ENCODE results near the gene NEDD9.

Gene NEDD9

DNA sequence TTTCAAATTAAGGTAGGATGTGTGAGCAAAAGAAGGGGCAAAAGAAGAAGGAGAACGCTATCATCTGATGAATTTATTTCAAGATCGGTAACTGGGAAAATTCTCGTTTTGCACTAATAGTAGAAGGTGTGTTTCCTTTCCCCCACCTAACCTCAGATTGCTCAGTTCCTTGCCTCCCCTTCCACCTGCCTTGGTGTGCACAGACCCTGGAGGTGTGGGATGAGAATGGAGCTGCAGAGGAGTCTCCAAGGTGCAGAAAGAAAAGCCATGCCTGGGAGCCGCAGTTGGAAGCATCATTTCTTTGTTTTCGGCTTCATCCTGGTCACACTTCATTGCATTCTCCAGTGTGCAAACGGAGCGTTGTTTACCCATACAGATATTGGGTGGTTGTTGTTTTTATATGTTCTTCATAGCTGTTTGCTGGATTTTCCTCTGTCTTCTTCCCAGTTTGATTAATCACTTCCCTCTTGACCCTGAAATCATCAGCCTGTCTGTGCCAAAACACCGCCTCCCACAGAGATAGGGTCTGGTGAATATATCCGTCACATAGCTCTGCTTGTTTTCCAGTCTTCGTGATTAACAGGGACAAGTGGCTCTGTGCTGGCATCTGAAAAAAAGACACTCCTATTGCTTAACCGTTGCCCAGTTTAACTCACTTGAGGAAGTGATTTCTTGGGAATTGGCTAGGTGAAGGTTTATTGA is 40.2 kb upstream of the NEDD9 start:
- TF ChIP-seq EGR1 (IDR thresholded peaks at IDR 0.05) (no peak), TCF12 (IDR thresholded peaks at IDR 0.05; ENCODE audit: low read depth) (no peak), TAF1 (IDR thresholded peaks at IDR 0.05; ENCODE audit: low read depth) (no peak), FOXM1 (IDR thresholded peaks at IDR 0.05; ENCODE audit: borderline replicate concordance, low read depth) (no peak), YY1 (IDR thresholded peaks at IDR 0.05; ENCODE audit: low read depth) (no peak), CEBPB (IDR thresholded peaks at IDR 0.05) (no peak), RAD21 (IDR thresholded peaks at IDR 0.05; ENCODE audit: low read depth) (no peak), NFIC (IDR thresholded peaks at IDR 0.05) (no peak), ZBTB7A (IDR thresholded peaks at IDR 0.05; ENCODE audit: low read depth) (no peak), TEAD4 (IDR thresholded peaks at IDR 0.05) (no peak), EP300 (IDR thresholded peaks at IDR 0.05; ENCODE audit: borderline replicate concordance) (no peak), CREB1 (IDR thresholded peaks at IDR 0.05; ENCODE audit: low read depth) (no peak)
- TF ChIP-seq, protein P1, sequence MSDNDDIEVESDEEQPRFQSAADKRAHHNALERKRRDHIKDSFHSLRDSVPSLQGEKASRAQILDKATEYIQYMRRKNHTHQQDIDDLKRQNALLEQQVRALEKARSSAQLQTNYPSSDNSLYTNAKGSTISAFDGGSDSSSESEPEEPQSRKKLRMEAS (IDR thresholded peaks at IDR 0.05) = no peak
- TF ChIP-seq, protein P2, sequence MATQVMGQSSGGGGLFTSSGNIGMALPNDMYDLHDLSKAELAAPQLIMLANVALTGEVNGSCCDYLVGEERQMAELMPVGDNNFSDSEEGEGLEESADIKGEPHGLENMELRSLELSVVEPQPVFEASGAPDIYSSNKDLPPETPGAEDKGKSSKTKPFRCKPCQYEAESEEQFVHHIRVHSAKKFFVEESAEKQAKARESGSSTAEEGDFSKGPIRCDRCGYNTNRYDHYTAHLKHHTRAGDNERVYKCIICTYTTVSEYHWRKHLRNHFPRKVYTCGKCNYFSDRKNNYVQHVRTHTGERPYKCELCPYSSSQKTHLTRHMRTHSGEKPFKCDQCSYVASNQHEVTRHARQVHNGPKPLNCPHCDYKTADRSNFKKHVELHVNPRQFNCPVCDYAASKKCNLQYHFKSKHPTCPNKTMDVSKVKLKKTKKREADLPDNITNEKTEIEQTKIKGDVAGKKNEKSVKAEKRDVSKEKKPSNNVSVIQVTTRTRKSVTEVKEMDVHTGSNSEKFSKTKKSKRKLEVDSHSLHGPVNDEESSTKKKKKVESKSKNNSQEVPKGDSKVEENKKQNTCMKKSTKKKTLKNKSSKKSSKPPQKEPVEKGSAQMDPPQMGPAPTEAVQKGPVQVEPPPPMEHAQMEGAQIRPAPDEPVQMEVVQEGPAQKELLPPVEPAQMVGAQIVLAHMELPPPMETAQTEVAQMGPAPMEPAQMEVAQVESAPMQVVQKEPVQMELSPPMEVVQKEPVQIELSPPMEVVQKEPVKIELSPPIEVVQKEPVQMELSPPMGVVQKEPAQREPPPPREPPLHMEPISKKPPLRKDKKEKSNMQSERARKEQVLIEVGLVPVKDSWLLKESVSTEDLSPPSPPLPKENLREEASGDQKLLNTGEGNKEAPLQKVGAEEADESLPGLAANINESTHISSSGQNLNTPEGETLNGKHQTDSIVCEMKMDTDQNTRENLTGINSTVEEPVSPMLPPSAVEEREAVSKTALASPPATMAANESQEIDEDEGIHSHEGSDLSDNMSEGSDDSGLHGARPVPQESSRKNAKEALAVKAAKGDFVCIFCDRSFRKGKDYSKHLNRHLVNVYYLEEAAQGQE (IDR thresholded peaks at IDR 0.05; ENCODE audit: low read depth) = no peak
- TF ChIP-seq, protein P3, sequence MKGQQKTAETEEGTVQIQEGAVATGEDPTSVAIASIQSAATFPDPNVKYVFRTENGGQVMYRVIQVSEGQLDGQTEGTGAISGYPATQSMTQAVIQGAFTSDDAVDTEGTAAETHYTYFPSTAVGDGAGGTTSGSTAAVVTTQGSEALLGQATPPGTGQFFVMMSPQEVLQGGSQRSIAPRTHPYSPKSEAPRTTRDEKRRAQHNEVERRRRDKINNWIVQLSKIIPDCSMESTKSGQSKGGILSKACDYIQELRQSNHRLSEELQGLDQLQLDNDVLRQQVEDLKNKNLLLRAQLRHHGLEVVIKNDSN (IDR thresholded peaks at IDR 0.05) = no peak

DNA sequence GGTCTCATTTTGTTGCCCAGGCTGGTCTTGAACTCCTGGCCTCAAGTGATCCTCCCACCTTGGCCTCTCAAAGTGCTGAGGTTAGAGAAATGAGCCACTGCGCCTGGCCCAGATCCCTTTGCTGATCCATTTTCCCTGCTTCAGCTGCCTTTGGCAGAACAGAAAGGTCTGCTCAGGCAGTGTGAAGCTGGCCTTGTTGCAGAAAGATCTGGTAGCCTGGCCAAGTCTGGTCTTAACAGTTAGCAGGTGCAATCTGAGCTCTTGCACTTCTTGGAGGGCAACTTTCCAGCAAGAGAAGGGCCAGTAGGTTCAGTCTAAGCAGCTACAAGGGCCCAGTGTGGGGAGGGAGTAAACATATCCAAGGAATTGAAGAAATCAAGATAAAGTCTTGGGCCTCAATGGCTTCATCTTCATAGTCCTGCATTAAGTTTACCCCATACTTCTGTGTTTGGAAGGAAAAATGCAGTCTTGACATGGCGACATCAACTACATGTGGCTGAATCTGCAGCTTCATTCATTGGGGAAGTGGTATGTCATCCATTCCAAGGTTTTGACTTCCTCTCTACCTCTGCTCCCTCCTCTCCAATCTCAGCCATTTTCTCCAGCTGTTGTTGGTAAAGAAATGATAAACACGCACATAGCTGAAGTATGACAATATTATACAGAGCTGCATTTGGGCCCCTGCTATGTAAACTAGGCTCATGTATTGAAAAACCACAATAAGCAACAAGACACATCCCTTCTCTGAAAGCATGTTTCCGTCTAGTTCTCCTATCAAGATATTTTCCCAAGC is 39.0 kb upstream of the NEDD9 start:
- no peak for TF ChIP-seq TAF1 (IDR thresholded peaks at IDR 0.05; ENCODE audit: low read depth)
- no peak for TF ChIP-seq NFIC (IDR thresholded peaks at IDR 0.05)
- TF ChIP-seq, protein P3 (IDR thresholded peaks at IDR 0.05) = no peak
- no peak for TF ChIP-seq RAD21 (IDR thresholded peaks at IDR 0.05; ENCODE audit: low read depth)
- TF ChIP-seq EP300 (IDR thresholded peaks at IDR 0.05; ENCODE audit: borderline replicate concordance) = no peak
- no peak for TF ChIP-seq FOXM1 (IDR thresholded peaks at IDR 0.05; ENCODE audit: borderline replicate concordance, low read depth)
- no peak for TF ChIP-seq ZBTB7A (IDR thresholded peaks at IDR 0.05; ENCODE audit: low read depth)
- no peak for TF ChIP-seq CEBPB (IDR thresholded peaks at IDR 0.05)
- TF ChIP-seq EGR1 (IDR thresholded peaks at IDR 0.05) = no peak
- TF ChIP-seq CREB1 (IDR thresholded peaks at IDR 0.05; ENCODE audit: low read depth) = no peak
- TF ChIP-seq, protein P1 (IDR thresholded peaks at IDR 0.05) = no peak
- TF ChIP-seq, protein P2 (IDR thresholded peaks at IDR 0.05; ENCODE audit: low read depth) = no peak
- no peak for TF ChIP-seq TEAD4 (IDR thresholded peaks at IDR 0.05)
- no peak for TF ChIP-seq TCF12 (IDR thresholded peaks at IDR 0.05; ENCODE audit: low read depth)
- no peak for TF ChIP-seq YY1 (IDR thresholded peaks at IDR 0.05; ENCODE audit: low read depth)

DNA sequence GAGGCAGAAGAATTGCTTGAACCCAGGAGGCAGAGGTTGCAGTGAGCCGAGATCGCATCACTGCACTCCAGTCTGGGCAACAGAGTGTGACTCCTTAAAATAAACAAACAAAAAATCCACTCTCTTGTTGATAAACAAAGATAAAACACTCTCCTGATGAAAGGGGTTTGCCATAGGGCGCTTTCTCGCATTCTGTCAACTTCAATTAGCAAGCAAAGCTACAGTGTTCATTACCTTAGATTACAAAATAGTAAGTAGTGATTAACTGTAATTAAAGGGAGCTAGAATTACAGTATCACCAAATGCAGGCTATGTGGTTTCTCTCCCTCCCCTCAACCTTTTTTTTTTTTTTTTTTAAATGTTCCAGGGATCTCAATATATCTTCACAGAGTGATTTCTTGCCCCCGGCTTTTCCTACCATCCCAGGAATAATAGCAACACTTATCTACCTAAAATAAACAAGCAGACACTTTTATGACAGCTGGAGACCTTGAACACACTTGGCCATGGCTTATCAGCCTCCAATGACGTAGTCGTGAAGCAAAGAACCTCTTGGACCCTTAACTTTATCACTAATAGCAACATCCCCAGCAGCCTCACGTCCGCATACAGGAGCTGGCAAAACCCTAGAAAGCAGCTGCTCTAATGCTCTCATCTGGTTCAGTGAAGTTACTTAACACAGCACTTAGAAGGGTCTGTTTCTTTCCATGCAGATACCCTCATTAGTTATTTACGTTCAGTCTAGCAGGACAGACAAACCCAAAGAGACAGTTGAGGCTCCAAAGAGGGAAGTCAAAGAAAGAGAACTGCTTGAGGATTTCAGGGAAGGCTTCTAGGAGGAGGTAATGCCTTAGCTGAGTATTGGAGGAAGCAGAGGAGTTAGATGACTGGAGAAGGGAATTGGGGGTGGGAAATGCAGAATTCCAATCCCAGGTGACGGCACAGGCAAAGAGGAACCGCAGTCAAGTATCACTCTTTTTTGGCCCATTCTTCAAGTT is 37.9 kb upstream of the NEDD9 start:
- TF ChIP-seq RAD21 (IDR thresholded peaks at IDR 0.05; ENCODE audit: low read depth) (no peak), EGR1 (IDR thresholded peaks at IDR 0.05) (no peak), YY1 (IDR thresholded peaks at IDR 0.05; ENCODE audit: low read depth) (no peak), TEAD4 (IDR thresholded peaks at IDR 0.05) (no peak), EP300 (IDR thresholded peaks at IDR 0.05; ENCODE audit: borderline replicate concordance) (no peak), CEBPB (IDR thresholded peaks at IDR 0.05) (no peak), FOXM1 (IDR thresholded peaks at IDR 0.05; ENCODE audit: borderline replicate concordance, low read depth) (no peak), ZBTB7A (IDR thresholded peaks at IDR 0.05; ENCODE audit: low read depth) (no peak), TAF1 (IDR thresholded peaks at IDR 0.05; ENCODE audit: low read depth) (no peak), TCF12 (IDR thresholded peaks at IDR 0.05; ENCODE audit: low read depth) (no peak), CREB1 (IDR thresholded peaks at IDR 0.05; ENCODE audit: low read depth) (no peak), NFIC (IDR thresholded peaks at IDR 0.05) (no peak)
- TF ChIP-seq, protein P3 (IDR thresholded peaks at IDR 0.05) = no peak
- TF ChIP-seq, protein P1 (IDR thresholded peaks at IDR 0.05) = no peak
- TF ChIP-seq, protein P2 (IDR thresholded peaks at IDR 0.05; ENCODE audit: low read depth) = no peak

Measured in Ishikawa (cell line).